Chondrocyte (in vitro differentiated cells): Measurements from ENCODE around the gene CLTCL1. TPM values are rescaled to one million over a fixed set of nuclear protein-coding genes. Genes with fewer than 3 reads are reported as not detected.
"Not testable (repeated sequence)": the region's sequence is repeated elsewhere in the genome, so short reads cannot be mapped to it uniquely, and the experiment has no call there.

Experiments
- DNase-seq: peaks from one replicate; pipeline ENCODE4 v3.0.0; 2021; ENCODE audit warnings: mixed read lengths, low spot score
- H3K27ac Mint-ChIP-seq: one replicate; pipeline ENCODE4 v1.8.0; 2021; ENCODE audit warnings: mild to moderate bottlenecking, moderate library complexity, mixed read lengths; ENCODE audit not compliant: unreplicated experiment
- H3K27me3 Mint-ChIP-seq: 2 replicates; pipeline ENCODE4 v1.8.0; 2021; ENCODE audit warnings: low read depth, mixed read lengths
- H3K36me3 Mint-ChIP-seq: 2 replicates; pipeline ENCODE4 v1.8.0; 2021; ENCODE audit warnings: low read depth, mixed read lengths
- H3K4me1 Mint-ChIP-seq: 2 replicates; pipeline ENCODE4 v1.8.0; 2021; ENCODE audit warnings: low read depth, mild to moderate bottlenecking, mixed read lengths
- H3K4me3 Mint-ChIP-seq: one replicate; pipeline ENCODE4 v1.8.0; 2021; ENCODE audit warnings: mild to moderate bottlenecking, moderate library complexity, mixed read lengths; ENCODE audit not compliant: unreplicated experiment
- H3K9me3 Mint-ChIP-seq: 2 replicates; pipeline ENCODE4 v1.8.0; 2021; ENCODE audit warnings: low read depth, mixed read lengths
- CTCF ChIP-seq: fragments of 200-600 bp; sonication (generic); IDR thresholded peaks from 2 replicates; pipeline ENCODE4 v1.5.0; 2021; ENCODE audit warnings: antibody characterized with exemption, mild to moderate bottlenecking, moderate library complexity
- total RNA-seq: library from RNA; stranded (reverse); gene quantifications from 3 replicates; pipeline ENCODE4 v1.2.1, GENCODE V29; 2021

Gene CLTCL1
- total RNA-seq, 1 donor from 2014 or later: 24.2 TPM

- Mint-ChIP-seq H3K4me1 (no peaks in the 10 kb centered on the region), H3K27me3 (peaks cover 33% of the 10 kb centered on the region), H3K9me3 (no peaks in the 10 kb centered on the region), H3K4me3 (no peak overlapping the region), H3K27ac (no peak overlapping the region), H3K36me3 (peaks cover 2% of the 10 kb centered on the region)
- no peak for DNase-seq
- TF ChIP-seq CTCF: no peak
Measured at GRCh38 chr22:19164425-19164824, 127.1 kb downstream of the CLTCL1 start.

GRCh38 chr22:19158649-19159048 is 132.9 kb downstream of the CLTCL1 start:
- not testable (repeated sequence) for H3K36me3 Mint-ChIP-seq

GRCh38 chr22:19156109-19156508 is 135.4 kb downstream of the CLTCL1 start:
- not testable (repeated sequence) for DNase-seq, H3K9me3 Mint-ChIP-seq, H3K27ac Mint-ChIP-seq, H3K4me1 Mint-ChIP-seq, H3K4me3 Mint-ChIP-seq, H3K36me3 Mint-ChIP-seq
- H3K27me3 Mint-ChIP-seq: peaks cover 30% of the 10 kb centered on the region

More at GRCh38 chr22:19158649-19159048, 132.9 kb downstream of the CLTCL1 start:
- H3K27ac Mint-ChIP-seq, H3K4me3 Mint-ChIP-seq, DNase-seq, H3K4me1 Mint-ChIP-seq, H3K9me3 Mint-ChIP-seq: not testable (repeated sequence)
- H3K27me3 Mint-ChIP-seq: peaks cover 17% of the 10 kb centered on the region

- DNase-seq: no peak
- no peak overlapping the region for H3K27ac Mint-ChIP-seq
- H3K4me1 Mint-ChIP-seq: peaks cover 5% of the 10 kb centered on the region
- peaks cover 4% of the 10 kb centered on the region for H3K9me3 Mint-ChIP-seq
- no peak for TF ChIP-seq CTCF
- H3K4me3 Mint-ChIP-seq: no peak overlapping the region
- peaks cover 8% of the 10 kb centered on the region for H3K36me3 Mint-ChIP-seq
- peaks cover 35% of the 10 kb centered on the region for H3K27me3 Mint-ChIP-seq
Measured at GRCh38 chr22:19152942-19153883, 138.3 kb downstream of the CLTCL1 start.

- Mint-ChIP-seq H3K27ac (no peak overlapping the region), H3K4me1 (peaks cover 5% of the 10 kb centered on the region), H3K36me3 (peaks cover 8% of the 10 kb centered on the region), H3K9me3 (peaks cover 4% of the 10 kb centered on the region), H3K4me3 (peak overlapping the region; percentile 12), H3K27me3 (peaks cover 42% of the 10 kb centered on the region)
- TF ChIP-seq CTCF: no peak
- DNase-seq: no peak
Measured at GRCh38 chr22:19151329-19152191, 140.0 kb downstream of the CLTCL1 start.
